ENCODE data around the gene TCERG1L.

TCERG1L gene

DNA sequence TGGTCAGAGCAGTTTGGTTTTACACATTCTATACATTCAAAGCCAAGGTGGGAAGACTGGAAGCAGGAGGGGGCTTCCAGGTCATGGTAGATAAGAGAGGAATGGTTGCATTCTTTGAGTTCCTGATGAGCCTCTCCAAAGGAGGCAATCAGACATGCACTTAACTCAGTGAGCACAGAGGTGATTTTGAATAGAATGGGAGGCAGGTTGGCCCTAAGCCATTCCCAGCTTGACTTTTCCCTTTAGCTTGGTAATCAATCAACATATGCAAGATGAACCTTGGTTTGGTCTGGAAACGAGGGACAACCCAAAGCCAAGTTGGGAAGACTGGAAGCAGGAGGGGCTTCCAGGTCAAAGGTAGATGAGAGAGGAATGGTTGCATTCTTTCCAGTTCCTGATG lies 31.4 kb downstream of the TCERG1L start:
- no peak overlapping the region for H3K4me3 ChIP-seq (replicated peaks in 1 of 2; ENCODE audit: low read depth in 2 of 2, low read length in 2 of 2)
- TF ChIP-seq, protein P1, sequence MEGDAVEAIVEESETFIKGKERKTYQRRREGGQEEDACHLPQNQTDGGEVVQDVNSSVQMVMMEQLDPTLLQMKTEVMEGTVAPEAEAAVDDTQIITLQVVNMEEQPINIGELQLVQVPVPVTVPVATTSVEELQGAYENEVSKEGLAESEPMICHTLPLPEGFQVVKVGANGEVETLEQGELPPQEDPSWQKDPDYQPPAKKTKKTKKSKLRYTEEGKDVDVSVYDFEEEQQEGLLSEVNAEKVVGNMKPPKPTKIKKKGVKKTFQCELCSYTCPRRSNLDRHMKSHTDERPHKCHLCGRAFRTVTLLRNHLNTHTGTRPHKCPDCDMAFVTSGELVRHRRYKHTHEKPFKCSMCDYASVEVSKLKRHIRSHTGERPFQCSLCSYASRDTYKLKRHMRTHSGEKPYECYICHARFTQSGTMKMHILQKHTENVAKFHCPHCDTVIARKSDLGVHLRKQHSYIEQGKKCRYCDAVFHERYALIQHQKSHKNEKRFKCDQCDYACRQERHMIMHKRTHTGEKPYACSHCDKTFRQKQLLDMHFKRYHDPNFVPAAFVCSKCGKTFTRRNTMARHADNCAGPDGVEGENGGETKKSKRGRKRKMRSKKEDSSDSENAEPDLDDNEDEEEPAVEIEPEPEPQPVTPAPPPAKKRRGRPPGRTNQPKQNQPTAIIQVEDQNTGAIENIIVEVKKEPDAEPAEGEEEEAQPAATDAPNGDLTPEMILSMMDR (IDR thresholded peaks at IDR 0.05; ENCODE audit: low read depth, low read length): no peak
- no peak for DNase-seq (ENCODE audit: low read depth in 2 of 2)

DNA sequence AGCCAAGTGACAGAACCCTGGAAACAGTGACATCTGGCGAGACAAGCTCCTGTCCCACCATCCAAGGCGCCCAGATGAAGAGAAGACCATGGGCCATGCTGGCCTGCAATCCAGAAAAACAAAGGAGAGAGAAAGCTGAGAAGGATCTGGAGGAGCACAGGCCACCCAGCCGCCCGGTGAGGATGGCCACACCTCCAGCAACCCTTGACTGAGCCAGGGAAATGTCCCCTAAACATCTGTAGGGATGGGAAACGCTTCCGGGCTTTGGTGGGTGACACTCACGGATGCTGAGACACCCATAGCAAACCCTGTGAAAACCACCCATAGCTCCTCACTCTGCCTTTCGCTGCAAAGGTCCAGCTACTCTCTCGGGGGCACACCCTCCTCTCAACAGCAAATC lies 32.0 kb downstream of the TCERG1L start:
- TF ChIP-seq, protein P1 (IDR thresholded peaks at IDR 0.05; ENCODE audit: low read depth, low read length): no peak
- no peak for DNase-seq (ENCODE audit: low read depth in 2 of 2)
- no peak overlapping the region for H3K4me3 ChIP-seq (replicated peaks in 1 of 2; ENCODE audit: low read depth in 2 of 2, low read length in 2 of 2)

DNA sequence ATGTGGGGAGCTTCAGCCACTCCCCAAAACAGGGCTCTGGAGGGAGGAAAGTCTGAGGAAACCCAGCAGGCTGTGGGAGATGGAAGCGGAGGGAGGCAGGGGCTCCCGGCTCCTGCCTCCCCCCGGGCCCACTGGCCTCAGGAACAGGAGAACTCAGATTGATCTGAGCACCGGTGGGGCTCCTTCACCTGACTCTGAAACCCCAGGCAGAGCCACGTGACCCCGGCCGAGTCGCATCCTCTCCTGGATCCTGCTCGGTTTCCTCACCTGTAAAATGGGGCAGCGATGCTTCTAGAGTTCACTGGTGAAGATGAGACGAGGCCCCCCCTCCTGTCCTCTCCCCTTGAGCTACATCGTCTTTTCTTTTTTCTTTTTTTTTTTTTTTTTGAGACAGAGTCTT lies 33.6 kb downstream of the TCERG1L start:
- no peak for DNase-seq (ENCODE audit: low read depth in 2 of 2)
- no peak overlapping the region for H3K4me3 ChIP-seq (replicated peaks in 1 of 2; ENCODE audit: low read depth in 2 of 2, low read length in 2 of 2)
- TF ChIP-seq, protein P1 (IDR thresholded peaks at IDR 0.05; ENCODE audit: low read depth, low read length): no peak

DNA sequence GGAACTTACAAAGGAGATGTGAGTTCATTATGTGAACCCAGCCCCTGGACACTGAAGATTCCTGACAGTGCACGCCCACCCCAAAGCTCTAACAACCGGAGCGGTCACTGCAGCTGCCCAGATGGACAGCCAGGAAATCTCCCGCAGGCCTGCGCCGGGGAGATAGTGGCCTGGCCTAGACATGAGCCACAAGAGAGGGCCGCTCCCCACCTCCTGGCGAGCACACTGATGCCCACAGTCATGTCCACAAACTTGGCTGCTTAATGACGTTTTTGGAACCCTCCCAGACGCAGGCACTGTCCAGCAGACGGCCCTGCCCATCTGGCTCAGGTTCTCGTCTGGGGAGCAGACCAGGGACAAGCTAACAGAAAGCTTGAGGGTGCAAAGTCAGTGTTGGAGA lies 34.2 kb downstream of the TCERG1L start:
- DNase-seq (ENCODE audit: low read depth in 2 of 2): no peak
- TF ChIP-seq, protein P1 (IDR thresholded peaks at IDR 0.05; ENCODE audit: low read depth, low read length): no peak
- H3K4me3 ChIP-seq (replicated peaks in 1 of 2; ENCODE audit: low read depth in 2 of 2, low read length in 2 of 2): no peak overlapping the region

DNA sequence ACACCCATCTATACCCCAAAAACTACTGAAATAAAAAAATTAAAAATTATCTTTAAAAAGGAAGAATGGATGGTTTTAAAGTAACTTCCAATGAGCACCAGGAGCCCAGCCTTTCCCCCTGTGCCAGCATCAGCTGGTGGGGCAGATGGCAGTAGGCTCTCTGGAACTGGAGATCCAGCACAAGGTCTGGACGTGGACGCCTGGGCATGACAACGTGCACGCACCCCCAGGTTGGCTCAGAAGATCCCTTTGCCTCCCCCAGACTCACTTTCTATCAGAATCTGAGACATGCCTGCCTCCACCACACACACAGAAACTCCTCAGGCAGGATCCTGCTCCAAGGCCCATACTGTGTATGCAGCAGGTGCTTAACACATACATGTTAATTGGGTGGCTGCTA lies 35.8 kb downstream of the TCERG1L start:
- TF ChIP-seq, protein P1 (IDR thresholded peaks at IDR 0.05; ENCODE audit: low read depth, low read length): no peak
- DNase-seq (ENCODE audit: low read depth in 2 of 2): no peak
- no peak overlapping the region for H3K4me3 ChIP-seq (replicated peaks in 1 of 2; ENCODE audit: low read depth in 2 of 2, low read length in 2 of 2)

DNA sequence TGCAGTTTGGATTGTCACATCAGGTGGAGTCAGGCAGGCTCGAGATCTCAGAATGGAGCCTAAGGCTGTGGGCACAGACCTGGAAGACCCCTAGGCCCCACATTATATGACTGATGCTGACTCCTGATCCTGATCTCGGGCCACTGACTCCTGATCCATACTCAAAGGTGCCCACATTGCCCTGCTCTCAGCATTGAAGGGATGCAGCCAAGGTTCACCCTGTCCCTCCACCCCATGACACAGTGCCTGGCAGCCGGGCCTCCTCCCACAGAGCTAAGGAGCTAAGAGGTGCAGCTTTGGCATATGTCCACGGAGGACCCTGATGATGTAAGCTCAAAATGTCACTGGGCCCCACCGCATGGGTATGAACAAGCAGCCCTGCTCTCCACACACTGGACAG lies 36.6 kb downstream of the TCERG1L start:
- H3K4me3 ChIP-seq (replicated peaks in 1 of 2; ENCODE audit: low read depth in 2 of 2, low read length in 2 of 2): no peak overlapping the region
- no peak for DNase-seq (ENCODE audit: low read depth in 2 of 2)
- TF ChIP-seq, protein P1 (IDR thresholded peaks at IDR 0.05; ENCODE audit: low read depth, low read length): no peak

DNA sequence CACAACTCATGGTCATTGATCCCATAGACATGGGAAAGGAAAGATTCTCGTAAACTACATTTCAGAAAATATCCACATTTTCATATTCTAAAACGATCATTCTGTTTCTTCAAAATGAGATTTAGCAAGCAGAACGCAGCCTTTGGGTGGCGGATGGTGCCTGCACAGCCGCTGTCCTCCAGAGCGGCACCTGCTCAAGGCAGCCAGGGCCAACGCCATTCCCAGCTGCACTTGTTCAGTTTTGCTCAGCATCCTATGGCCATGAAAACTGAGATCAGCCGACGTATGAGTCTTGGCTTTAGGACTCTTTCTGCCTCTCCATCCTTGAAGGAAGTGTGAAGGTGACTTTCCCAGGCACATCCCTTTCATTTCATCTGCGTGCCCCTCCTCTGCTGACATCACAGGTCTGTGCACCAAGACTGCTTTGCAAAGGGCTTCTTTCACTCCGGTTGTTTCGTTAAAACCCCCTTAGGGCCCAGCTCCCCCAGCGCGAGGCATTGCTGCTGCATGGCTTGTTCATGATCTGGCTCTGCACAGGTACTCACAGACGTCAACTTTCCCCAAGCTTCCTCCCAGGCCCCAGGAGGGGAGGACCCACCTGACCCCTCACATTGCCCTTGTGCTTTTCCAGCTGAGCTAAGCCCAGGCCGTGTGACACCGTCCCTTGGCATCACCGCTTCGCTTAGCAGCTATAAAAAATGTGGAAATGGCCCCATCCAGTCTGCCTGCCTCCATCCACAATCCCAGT lies 37.2 kb downstream of the TCERG1L start:
- H3K4me3 ChIP-seq (replicated peaks in 1 of 2; ENCODE audit: low read depth in 2 of 2, low read length in 2 of 2): no peak overlapping the region
- no peak for DNase-seq (ENCODE audit: low read depth in 2 of 2)
- TF ChIP-seq, protein P1 (IDR thresholded peaks at IDR 0.05; ENCODE audit: low read depth, low read length): no peak
